HG02840 (cell line): ENCODE results near the gene LAMA2.

ENCODE experiments used
- ATAC-seq: cut with Tn5 transposase; IDR thresholded peaks from one replicate; pipeline ENCODE4 v1.9.1; 2021; ENCODE audit warnings: mild to moderate bottlenecking, moderate library complexity, moderate number of reproducible peaks; ENCODE audit not compliant: unreplicated experiment, low FRiP score

LAMA2 gene

DNA sequence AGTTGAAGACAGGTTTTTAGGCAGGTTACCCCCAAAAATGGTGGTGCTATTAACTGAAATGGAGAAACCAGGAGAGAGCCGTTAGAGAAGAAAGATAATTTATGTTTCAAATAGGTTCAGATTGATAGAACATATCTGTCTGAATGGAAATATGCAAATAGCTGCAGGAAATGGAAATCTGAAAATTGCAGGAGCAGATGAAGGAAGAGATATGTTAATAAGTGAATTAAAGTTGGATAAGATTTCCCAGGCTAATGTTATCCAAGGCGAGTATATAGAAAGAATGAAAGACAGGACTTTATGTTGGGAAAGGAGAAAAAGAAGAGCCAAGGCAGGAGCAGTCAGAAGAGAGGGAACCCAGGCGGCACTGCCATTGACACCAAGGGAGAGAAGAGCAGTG lies 461.4 kb downstream of the LAMA2 start:
- no peak for ATAC-seq

DNA sequence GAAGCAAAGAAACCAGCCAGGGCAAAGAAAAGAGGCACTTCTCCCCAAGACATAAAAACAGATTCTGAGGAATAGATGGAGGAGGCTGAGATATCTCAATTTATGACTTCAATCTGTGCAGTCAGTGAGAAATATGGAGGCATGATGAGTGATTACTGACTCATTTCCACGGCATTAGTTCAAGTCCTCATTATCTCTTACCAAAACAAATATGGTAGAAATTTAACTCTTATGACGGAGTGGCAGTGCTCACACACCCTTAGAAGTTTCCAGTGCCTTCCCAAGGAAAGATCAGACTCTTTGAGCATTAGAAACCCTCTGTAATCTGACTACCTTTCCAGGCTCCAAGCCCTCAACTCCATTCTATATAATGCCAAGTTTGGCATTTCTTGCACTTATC lies 463.0 kb downstream of the LAMA2 start:
- no peak for ATAC-seq

DNA sequence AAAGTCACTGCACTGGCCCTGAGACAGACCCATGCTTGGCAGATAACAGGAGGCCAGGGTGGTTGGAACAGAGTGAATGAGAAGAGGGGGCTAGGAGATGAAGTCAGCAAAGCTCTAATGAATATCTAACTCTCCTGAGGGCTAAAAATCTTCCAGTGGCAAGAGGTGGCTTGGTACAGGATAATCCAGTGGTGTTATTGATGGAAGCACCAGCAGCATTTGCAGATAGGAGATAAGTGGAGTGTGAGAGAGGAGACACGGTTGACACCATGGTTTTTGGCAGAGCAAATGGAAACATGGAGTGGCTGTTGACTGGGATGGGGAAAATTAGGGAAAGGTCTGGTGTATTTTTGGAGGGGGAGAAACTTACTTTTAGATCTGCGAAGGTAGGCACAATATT lies 464.0 kb downstream of the LAMA2 start:
- ATAC-seq = no peak

GRCh38 chr6:129350278-129350677 lies 467.3 kb downstream of the LAMA2 start:
- no peak for ATAC-seq

DNA sequence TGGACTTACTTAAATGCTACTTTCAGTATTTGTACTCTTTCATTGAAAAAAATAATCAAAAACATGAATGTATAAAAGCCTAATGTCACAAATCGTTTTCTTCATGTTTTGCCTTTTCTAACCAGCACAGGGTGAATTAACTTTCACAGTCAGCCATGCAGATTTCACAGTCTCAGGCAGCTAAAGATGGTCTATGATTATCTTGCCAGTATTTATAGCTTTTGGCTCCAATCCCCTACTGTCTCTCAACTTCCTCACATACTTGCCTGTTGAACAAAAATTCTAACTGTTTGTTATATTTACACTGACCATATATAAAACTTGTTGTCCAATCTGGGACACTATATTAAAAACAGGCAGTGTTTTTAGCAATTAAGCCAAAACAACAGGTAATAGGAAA lies 468.9 kb downstream of the LAMA2 start:
- ATAC-seq = no peak

DNA sequence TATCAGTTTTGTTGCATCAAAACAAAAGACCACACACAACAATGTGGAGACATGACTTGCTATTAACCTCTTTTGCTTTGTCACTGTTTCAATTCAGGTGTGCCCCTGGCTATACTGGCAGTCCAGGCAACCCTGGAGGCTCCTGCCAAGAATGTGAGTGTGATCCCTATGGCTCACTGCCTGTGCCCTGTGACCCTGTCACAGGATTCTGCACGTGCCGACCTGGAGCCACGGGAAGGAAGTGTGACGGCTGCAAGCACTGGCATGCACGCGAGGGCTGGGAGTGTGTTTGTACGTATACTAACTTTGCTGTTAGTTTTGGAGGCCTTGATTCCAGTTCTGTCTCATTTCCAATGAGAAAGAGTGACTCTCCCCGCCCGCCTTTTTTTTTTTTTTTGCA lies 470.1 kb downstream of the LAMA2 start:
- ATAC-seq = no peak

- ATAC-seq = no peak
Observed at GRCh38 chr6:129356129-129356528, 473.2 kb downstream of the LAMA2 start.

DNA sequence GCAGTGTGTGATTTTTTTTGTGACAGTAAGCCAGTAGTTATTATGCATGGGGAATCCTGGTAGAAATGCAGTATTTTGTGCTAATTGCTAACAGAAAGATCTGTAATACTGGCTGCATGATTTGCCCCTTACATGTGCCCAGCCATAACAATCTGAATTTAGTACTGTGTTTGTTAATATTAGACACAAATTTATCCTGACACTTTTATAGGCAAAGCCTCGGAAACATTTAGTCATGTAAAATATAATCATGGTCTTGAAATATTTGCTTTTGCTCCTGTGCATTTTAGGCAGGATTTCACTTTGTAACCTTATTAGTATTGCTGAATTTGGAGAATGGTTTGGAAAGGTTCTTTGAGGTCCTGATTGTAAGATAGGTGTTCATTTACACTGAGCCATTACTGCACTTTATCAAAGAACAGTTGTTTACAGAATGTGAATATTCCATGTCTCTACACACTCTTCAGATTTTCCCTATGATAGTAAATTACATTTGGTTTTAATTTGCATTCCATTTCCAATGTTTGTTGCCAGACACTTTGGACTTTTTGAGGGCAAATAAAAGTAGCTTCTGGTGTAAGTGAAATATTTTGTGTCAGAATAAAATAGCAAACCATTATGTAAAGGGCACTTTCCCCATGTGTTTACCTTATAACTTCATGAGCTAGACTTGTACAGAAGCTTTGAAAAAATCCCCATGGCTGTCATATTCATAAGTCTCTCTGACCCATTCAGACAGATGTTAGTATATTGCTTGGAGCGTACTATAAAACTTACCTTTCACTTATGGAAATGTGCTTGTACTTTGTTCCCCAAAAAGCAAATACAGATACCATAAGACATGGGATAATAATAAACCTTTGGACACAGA lies 477.1 kb downstream of the LAMA2 start:
- ATAC-seq = no peak

- ATAC-seq = no peak
Observed at GRCh38 chr6:129360682-129360955, 477.7 kb downstream of the LAMA2 start.

DNA sequence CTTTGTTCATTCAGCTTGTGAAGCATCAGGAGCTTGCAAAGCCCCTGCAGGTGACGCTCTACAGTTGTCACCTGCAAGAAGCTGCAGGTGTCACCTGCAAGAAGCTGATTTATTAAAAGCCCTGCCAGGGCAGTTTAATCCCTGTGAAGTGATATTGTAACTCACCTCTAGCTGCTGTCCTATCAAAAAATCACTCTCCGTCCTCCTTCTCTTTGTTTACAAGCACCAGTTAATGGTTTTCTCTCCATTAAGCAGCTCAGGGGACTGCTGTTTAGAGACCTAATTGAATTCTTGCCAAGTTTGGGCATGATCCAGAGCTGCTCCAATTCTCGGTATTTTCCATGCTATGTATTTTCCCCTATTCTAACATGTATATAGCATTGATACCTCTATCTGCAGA lies 481.1 kb downstream of the LAMA2 start:
- no peak for ATAC-seq

DNA sequence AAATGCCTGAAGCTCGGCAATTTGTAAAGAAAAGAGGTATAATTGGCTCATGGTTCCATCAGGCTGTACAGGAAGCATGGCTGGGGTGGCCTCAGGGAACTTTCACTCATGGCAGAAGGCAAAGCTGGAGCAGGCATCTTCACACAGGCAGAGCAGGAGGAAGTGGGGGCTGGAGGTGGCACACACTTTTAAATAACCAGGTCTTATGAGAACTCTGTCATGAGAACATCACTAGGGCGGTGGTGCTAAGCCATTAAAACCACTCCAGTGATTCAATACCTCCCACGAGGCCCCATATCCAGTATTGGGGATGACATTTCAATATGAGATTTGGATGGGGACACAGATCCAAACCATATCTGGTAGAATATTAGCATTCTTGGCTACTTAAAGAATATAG lies 481.8 kb downstream of the LAMA2 start:
- no peak for ATAC-seq

DNA sequence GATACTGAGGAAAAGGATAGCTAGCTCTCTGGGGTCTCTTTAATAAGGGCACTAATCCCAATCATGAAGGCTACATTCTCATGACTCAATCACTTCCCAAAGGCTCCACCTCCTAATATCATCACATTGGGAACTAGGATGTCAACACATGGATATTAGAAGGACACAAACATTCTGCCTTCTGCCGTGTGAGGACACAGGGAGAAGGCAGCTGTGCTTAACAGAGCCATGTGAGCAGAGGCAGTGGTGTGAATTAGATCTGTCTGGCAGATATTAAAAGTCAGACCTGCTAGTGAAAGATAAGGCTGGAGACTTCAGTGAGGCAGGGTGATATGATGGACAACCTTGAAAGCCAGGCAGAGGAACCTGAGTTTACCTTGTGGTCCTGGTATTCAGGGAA lies 485.1 kb downstream of the LAMA2 start:
- no peak for ATAC-seq

- no peak for ATAC-seq
Observed at GRCh38 chr6:129368970-129369369, 486.0 kb downstream of the LAMA2 start.

- ATAC-seq = no peak
Observed at GRCh38 chr6:129369737-129370136, 486.8 kb downstream of the LAMA2 start.

DNA sequence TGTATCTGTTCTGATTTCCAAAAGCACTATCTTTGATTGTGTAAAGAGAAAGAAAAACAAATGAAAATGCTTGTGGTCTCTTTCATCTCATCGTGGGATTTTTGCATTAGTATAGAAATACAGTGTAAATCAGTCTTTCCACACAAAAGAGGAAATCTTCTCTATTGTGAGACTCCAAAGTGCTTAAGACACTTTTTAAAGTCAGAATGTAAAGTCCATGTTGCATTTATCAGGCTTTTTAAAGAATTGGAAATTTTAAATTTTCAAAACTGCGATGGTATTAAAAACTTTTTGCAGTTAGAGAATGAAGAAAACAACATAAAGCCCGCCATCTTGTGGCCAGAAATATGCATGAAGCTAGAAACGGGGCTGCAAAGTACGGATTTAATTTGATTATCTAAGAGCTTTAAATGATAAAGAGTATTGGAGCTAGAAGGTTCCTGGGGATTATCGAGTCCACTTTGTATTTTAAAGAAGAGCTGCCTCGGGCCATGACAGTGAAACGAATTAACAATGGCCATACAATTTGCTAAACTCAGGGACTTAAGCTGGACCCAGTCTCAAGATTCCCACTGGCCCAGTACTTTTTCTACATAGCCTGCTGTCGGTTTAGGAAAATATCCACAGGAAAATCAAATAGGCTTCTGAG lies 487.5 kb downstream of the LAMA2 start:
- no peak for ATAC-seq

- ATAC-seq = no peak
Observed at GRCh38 chr6:129381885-129382284, 498.9 kb downstream of the LAMA2 start.

DNA sequence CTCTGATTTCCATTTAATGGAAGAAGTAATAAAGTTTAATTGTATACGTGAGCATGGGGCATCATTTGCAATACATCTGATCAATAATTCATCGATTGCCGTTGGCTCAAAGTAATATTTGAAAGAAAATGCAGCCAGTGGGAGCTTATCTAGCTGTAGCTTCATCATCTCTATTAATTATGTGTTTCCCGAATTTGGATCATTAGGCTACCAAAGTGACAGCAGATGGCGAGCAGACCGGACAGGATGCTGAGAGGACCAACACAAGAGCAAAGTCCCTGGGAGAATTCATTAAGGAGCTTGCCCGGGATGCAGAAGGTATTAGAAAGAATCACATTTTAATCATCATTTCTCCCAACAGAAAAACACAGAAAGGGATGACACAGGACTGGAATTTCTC lies 500.0 kb downstream of the LAMA2 start:
- no peak for ATAC-seq

GRCh38 chr6:129385117-129385516 lies 502.2 kb downstream of the LAMA2 start:
- no peak for ATAC-seq

DNA sequence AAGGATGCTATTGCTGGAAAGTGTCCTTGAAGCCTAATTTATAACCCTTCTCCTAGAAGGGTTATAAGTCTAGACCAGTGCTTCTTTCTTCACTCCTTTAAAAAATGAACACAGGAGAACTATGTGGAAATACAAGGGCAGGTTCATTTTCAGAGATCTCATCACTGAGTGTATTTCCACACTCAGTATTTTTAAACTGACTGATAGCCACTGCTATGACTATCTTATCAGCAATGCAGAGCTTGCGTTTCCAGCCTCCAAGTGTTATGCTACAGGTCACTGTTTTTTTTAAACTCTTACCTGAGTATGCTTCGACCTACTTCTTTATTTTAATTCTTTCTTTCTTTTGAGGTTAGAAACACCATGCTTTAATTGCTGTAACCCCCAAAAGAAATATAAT lies 508.0 kb downstream of the LAMA2 start:
- no peak for ATAC-seq

DNA sequence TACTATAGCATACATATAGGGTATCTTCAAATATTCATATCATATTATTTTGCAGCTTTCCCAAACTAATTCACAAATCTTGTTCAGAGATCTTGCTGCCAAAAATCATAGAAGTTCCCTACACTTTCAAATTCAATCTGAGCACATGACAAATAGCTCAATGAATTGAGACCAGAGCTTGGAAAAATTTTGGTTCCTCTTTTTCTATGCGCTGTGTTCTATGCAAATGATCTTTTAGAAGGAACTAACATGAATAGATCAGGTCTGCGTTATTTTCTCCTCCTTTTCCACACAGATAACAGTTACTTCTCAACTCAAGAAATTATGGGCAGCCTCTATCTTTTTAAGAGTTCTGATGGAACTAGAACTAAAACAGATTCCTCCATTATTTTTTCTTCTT lies 510.7 kb downstream of the LAMA2 start:
- ATAC-seq = no peak

- no peak for ATAC-seq
Observed at GRCh38 chr6:129398764-129399163, 515.8 kb downstream of the LAMA2 start.

- no peak for ATAC-seq
Observed at GRCh38 chr6:129402244-129402643, 519.3 kb downstream of the LAMA2 start.
